GM21381 (cell line): ENCODE data around the gene RBM5.
"Not testable (repeated sequence)": the region's sequence is repeated elsewhere in the genome, so short reads cannot be mapped to it uniquely, and the experiment has no call there.

Experiments
- ATAC-seq: cut with Tn5 transposase; IDR thresholded peaks from one replicate; pipeline ENCODE4 v1.9.1; 2021; ENCODE audit warnings: mild to moderate bottlenecking, moderate library complexity; ENCODE audit not compliant: unreplicated experiment

Gene RBM5

DNA sequence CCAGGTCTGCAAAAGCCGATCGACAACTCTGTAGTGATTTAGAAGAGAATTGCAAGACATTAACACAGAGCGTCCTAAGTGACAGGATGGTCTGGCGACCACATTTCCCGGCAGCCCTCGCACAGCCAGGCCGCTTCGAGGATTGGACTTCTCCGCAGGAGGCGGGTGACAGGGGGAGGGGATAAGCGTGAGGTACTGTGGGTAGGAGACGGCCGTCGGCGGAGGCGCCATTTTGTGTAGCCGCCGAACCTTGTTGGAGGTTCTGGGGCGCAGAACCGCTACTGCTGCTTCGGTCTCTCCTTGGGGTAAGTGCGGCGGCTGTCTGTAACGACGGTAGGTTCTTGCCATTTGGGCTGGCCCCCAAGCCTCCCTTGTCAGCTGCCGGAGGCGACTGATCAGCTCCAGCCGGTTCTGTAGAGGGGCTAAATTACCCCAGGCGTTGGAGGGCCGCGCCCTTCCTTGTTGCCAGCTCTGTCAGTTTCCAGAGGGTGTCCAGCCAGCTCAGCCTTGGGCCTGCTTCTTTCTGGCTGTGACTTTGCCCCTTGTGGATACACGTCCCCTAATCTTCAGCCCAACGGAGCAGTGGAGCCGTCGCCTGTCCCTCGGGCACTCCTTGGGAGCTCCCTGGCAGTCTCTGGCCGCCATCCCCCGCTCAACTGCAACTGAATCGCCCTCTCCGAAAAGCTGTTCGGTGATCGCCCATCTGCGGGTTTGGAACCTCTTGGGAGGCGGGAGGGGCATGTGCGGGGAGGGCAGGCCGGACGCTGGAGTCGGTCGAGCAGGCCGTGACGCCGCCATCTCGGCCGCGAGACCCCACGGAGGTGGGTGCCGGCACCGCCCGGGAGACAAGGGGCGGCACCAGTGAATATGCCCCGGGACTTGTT, at the start of gene RBM5:
RBM5 (plus strand) TSS at position 195 of the 884 bp plus-strand sequence. CDS start 1,516 bp downstream, outside the sequence.
- peak; percentile 94 for ATAC-seq

- no peak for ATAC-seq
Measured at GRCh38 chr3:50044976-50045375, 43.7 kb upstream of the RBM5 start.

DNA sequence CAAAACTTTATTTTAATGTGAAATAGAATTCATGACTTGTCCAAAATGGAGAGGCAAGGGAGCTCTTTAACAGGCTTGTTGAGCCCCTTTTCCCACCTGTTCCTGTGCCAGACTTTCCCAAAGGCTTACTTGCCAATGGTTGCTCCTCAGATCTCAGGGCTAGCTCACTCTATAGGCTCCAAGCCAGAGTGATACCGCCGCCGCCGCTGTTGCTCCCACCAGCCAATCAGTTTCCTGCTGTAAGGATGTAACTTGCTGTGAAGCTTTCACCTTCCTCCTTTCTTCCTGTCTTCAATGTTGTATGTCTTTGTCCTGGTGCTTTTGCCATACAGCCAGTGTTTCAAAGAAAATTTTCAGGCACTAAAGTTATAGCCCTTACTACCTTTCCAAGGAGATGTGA, 41.3 kb upstream of the RBM5 start:
- ATAC-seq = no peak

- no peak for ATAC-seq
Measured at GRCh38 chr3:50050361-50050760, 38.4 kb upstream of the RBM5 start.

DNA sequence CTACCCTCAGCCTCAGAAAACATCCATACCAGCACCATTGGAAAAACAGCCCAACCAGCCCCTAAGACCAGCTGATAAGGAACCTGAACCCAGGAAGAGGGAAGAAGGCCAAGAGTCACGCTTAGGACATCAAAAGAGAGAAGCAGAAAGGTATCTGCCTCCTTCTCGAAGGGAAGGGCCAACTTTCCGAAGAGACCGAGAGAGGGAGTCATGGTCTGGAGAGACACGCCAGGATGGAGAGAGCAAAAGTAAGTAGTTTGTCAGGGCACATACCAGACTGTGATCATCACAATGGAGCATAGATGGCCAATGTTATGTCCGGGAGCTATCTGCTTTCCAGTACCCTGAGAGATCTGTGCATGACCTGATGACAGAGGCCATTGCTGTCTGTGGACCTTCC, 31.0 kb upstream of the RBM5 start:
- no peak for ATAC-seq

DNA sequence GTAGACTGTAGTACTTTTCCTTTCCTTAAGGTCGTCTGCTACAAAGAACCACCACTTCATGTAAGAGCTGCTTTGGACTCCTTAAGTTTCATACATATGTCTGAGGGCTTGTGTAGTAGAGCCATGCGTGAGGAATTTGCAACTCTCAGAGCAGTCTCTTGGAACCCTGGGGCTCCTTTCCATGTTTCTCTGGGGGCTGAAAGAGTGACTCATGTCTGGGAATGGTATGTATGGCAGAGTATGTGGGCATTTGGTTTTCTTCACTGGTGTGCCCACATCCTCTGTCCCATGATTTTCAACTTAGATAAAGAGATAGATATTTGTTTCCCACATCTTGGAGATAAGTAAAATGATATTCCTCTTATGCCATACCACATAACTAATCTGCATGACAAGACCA, 20.6 kb upstream of the RBM5 start:
- no peak for ATAC-seq

DNA sequence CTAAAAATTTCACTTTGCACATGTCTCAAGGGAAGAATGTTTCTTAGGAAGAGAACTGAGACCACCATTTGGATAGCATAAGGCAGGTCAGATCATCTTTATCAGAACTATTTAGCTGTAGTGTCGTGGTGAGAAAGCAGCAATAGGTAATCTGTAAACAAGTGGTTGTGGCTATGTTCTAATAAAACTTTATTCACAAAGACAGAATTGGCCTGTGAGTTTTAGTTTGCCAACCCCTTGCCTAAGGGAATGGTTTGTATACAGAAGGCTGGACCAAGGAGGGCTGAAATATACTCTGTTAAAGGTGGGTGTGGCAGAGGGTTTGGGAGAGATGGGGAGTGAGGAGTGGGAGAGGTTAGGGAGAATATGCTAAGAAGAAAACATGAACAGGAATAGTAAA, 10.6 kb upstream of the RBM5 start:
- no peak for ATAC-seq

DNA sequence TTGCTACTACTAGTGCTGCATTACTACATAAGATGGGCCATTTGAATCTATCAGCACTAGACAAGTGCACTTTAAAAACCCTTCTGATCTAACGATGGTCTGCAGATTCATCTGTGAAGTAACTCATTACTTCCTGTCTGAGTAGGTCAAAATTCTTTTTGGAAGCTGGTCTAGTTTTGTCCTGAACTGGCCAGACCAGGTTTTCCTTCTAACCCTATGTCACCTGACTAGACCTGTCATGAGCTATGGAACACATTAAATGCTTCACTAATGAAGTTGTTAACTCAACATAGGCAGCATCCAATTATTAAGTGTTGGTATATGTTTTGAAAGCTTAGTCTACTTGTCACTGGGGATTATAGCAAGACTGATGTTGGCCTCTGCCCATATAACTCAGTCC, 10.1 kb upstream of the RBM5 start:
- no peak for ATAC-seq

GRCh38 chr3:50084951-50085350, 3.8 kb upstream of the RBM5 start:
- not testable (repeated sequence) for ATAC-seq

DNA sequence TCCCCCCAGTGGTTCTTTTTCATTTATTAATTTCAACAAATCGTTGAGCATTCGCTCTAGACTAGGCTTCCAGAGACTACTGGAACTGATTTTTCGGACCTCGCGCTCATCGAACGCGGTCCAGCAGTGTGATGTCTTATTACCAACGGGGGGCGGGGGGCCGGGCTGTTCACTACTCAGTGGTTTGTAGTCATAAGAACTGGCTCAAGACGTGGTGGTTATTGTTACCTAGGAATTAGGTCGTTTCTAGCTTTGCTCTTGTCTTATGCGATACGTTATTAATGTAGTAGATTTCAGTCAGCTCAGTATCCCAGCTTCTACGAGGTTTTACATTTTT, 858 bp downstream of the RBM5 start:
- no peak for ATAC-seq

DNA sequence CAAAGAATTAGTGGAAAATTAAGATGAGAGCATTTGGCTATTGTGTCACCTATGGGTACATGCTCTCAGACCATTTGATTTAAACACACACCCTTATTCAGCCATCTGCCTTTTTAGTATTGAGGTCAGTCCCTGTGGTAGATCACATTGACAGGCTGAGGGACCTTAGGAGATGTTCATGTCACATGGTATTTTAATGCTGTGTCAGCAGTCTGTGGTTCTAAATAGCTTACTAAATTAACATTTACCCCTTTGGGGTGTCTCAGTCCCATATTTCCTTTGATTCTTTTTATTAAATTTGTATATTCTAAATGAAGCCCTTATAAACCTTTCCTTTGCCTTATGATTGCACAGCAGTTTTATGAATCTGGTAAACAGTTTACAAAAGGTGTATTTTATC, 2.3 kb downstream of the RBM5 start:
- no peak for ATAC-seq

GRCh38 chr3:50095352-50095998, 6.8 kb downstream of the RBM5 start:
- no peak for ATAC-seq

DNA sequence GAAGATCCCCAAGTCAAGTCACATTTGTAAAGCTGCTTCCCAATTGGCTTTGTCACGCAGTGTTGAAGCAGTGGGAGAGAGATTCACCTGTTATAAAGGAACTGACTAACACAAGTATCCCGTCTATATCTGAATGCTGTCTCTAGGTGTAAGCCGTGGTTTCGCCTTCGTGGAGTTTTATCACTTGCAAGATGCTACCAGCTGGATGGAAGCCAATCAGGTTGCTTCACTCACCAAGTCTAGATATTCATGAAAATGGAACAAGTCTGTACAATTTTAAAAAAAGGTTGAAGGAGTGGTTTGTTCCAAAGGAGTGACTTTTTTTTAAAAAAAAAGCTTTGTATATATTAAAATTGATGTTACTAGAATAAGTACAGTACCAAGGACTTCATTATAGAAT, 11.7 kb downstream of the RBM5 start:
- no peak for ATAC-seq

- ATAC-seq = no peak
Measured at GRCh38 chr3:50100956-50101845, 12.5 kb downstream of the RBM5 start.

GRCh38 chr3:50102558-50102957, 13.8 kb downstream of the RBM5 start:
- no peak for ATAC-seq

DNA sequence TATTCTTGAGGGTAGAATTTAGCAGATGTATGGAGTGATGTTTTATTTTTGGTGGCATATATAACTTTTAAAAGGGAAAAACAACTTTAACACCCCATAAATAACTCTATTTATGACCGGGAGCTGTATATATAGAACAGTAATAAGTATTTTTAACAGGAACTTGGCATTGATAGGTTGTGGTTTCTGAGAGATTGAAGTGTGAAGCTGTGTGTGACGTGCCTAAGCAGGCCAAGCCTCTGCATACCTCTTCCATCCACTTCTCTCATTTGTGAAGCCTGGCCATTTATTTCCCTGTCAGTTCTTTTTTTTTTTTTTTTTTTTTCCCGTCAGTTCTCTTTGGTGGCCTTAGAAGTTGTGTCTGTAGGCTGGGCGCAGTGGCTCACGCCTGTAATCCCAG, 23.0 kb downstream of the RBM5 start:
- no peak for ATAC-seq

- ATAC-seq = no peak
Measured at GRCh38 chr3:50112462-50112861, 23.7 kb downstream of the RBM5 start.

DNA sequence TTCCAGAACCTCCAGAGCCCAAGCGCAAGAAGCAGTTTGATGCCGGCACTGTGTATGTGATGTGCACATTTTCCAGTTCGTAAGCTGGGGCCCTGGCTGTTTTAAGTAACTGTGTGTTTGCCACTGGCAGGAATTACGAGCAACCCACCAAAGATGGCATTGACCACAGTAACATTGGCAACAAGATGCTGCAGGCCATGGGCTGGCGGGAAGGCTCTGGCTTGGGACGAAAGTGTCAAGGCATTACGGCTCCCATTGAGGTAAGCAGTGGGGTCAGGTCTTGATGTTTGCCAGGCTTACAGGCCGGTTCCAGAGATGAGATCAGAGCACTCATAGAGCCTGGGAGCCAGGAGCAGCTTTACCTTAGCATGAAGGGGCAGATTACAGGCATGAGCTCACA, 28.4 kb downstream of the RBM5 start:
- no peak for ATAC-seq

DNA sequence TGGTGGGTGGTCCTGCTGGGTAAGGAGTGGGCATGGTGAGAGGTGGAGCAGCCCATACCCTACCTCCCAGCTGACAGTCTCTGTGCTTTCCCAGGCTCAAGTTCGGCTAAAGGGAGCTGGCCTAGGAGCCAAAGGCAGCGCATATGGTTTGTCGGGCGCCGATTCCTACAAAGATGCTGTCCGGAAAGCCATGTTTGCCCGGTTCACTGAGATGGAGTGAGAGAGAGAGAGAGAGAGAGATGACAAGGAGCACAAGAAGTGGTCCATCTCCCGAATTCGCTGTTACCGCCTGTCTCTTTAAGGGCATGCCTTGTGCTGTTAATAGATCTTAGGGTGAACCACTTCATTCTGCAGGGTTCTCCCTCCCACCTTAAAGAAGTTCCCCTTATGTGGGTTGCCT, 29.5 kb downstream of the RBM5 start:
- no peak for ATAC-seq

DNA sequence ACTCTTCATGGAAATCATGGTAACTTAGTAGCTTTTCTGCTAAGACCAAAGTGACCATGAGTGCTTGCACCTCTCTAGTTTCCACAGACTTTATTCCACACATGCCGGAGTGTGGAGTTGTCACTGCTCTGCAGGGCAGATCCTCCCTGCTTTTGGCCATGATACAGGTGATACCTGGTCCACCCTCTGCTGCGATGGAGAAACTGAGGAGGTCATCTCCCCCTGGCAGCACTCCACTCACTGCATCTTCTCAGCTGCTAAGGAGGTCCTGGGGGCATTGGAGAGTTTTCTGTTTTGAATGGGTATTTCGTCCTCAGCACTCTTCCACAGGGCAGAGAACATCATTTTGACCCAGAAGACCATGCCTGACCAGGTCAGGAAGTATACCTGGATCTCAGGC, 31.1 kb downstream of the RBM5 start:
- ATAC-seq = no peak

- no peak for ATAC-seq
Measured at GRCh38 chr3:50120364-50121071, 31.8 kb downstream of the RBM5 start.
